ENCODE measurements around the gene KRT7.
A peak's percentile ranks its signal among the peaks of the same experiment; 100 is the strongest.

The KRT7 gene

DNA sequence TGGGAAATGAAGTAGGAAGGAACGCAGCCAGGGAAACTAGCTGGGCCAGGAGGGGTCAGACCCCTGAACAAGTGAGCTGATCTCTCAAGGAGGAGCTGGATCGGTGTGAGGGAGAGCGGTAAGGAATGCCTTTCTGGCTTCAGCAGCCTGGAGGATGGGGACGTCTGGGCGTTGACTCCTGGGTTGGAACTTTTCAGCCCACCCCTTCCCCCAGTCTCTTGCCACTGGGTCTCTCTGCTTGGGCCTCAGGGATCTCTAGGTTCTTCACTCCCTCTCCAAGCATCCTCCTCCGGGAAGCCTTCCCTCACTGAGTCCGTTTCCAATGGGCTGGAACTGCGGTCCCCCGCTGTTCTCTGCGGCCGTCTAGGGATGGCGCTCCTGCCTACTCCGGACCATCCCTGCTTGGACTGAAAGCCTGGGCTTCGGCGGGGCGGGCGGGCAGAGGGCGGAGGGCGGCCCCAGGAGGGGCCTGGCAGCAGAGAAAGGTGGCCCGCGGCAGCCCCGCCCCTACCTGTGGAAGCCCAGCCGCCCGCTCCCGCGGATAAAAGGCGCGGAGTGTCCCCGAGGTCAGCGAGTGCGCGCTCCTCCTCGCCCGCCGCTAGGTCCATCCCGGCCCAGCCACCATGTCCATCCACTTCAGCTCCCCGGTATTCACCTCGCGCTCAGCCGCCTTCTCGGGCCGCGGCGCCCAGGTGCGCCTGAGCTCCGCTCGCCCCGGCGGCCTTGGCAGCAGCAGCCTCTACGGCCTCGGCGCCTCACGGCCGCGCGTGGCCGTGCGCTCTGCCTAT is at the start of gene KRT7:
TSS of gene KRT7 (plus strand) at position 570 of the 788 bp plus-strand sequence. CDS start at position 624, 54 bp downstream.
- no peak for DNase-seq

- no peak for DNase-seq
Measured at GRCh38 chr12:52183544-52183910, 49.5 kb upstream of the KRT7 start.

DNA sequence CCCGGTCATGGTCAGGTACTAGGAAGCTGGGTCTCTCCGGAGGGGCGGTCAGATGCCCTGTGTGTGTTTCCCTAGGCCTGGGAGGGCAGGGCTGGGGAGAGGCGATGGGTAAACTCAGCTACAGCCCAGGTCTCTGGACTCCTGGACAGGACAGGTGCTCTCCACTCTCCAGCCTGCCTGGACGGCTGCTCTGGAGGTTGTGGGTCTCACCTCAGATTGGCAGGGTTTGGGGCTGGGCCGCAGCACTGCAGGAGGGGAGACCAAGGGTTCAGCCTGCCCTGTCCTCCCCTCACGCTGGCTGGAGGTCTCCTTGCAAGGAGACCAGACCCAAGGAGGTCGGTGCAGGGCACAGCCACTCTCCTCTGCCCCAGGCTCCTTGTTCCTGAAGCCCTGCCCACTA is 49.1 kb upstream of the KRT7 start:
- no peak for DNase-seq

DNA sequence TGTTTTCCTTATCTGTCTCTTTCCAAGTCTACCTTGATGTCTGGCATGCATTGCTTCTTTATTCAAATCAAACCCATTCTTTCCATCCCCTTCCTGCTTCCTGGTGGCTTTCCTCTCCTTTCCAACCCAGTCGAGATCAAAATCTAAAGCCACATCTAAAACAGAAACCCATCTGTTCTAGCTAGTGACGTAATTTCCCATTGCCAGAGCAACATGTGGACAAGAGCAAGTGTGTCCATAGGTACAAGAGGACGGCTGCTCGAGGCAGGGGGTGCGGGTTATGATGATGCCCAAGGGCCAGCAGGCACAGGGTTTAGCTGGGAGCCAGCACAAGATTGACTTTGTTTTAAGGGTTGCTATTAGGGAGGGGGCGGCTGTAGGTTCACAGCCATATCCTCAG is 48.2 kb upstream of the KRT7 start:
- DNase-seq, result no peak

DNA sequence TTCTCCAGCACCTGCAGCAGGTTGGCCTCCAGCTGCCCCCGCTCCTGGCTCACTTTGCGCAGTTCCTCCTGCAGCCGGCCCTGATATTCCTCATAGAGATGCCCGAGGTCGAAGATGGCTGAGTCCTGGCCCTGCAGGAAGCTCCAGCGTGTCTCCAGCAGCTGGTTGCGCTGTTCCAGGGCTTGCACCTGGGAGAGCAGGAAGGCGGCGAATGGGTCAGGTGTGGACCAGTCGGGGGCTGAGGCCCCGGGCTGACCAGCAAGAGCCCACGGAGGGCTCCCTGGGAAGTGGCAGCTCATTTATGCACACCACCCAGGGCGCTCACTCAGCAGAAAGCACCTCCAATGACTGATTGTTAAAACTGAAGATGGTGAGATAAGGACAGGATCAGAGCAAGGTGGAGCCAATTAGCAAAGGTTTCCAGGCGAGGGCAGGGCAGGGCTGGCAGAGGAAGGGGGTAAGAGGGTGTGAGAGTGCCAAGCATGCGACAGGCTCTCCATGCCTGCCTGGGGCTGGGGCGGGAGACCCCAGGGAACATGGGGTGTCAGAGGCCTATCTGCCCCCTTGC is 47.6 kb upstream of the KRT7 start:
- DNase-seq, result no peak

GRCh38 chr12:52186118-52186840 is 46.8 kb upstream of the KRT7 start:
- DNase-seq, result no peak

DNA sequence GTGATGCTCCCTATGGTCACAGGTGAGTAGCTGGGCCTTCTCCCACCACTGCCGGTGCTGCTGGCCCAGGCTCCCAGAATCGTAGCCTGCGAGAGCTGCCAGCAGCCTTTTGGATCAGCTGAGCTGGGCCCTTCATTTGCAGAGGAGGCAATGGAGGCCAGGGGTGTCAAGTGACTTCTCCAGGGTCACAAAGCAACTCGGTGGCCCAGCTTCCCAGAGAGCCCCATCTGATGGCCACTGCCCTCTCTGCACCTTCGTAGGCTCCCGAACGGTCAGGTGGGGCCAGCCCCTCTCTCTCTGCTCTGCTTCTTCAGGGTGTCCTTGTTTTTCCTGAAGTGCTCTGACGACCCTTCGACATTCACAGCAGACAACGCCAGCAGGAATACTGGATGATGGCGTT is 45.8 kb upstream of the KRT7 start:
- DNase-seq, result no peak

- DNase-seq, result no peak
Measured at GRCh38 chr12:52187640-52188039, 45.4 kb upstream of the KRT7 start.

DNA sequence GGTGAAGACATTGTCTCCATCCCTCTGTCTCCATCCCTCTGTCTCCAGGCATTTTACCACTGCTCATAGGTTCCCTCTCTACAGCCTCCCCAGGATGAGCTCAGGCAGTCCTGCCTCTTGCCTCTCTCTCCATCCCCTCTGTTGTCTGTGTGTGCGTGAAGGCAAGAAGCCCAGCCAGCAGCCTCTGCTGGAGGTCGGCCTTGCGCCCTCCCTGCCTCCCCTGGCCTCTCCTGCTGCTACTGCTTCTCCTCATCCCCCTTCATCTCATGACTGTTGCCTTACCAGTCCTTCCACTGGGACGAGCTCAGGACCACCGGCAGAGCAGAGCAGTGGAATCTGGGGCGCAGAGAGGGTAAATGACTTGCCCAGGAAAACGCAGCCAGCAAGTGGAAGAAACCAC is 44.4 kb upstream of the KRT7 start:
- DNase-seq, result no peak

DNA sequence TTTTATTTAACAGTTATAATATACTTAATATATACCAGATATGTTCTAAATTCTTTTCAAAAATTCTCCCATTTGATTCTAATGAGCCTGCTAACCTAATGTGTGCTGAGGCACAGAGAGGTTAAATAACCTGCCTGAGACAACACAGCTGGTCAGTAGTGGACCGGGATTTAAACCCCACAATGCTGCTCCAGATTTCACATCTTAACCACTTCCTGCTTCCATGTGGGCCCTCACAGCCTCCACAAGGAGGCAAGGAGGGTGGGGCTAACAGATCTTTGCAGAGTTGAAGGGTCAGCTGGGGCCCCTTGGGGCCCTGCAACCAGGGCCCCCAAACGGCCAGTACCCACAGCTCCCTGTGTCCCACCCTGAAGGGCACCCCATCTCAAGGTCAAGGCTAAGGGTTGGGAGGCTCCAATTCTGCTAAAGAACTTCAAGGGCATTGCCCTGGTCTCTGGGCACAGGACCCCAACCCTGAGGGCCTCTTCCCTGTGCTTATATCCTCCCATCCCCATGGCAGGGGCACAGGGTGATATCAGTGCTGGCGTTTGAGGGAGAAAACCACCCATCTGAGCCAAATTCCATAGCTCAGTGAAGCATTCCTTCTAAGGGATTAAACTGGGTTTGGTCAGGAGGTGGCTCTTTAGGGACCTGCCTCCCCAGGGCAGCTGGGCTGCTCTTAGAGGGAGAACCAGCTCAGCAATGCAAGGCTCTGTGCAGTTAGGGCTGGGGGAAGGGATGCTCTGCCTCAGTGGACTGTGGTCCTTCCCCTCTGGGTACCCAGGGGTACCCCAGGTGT is 43.5 kb upstream of the KRT7 start:
- DNase-seq, result no peak

GRCh38 chr12:52190860-52191729 is 41.9 kb upstream of the KRT7 start:
- no peak for DNase-seq

DNA sequence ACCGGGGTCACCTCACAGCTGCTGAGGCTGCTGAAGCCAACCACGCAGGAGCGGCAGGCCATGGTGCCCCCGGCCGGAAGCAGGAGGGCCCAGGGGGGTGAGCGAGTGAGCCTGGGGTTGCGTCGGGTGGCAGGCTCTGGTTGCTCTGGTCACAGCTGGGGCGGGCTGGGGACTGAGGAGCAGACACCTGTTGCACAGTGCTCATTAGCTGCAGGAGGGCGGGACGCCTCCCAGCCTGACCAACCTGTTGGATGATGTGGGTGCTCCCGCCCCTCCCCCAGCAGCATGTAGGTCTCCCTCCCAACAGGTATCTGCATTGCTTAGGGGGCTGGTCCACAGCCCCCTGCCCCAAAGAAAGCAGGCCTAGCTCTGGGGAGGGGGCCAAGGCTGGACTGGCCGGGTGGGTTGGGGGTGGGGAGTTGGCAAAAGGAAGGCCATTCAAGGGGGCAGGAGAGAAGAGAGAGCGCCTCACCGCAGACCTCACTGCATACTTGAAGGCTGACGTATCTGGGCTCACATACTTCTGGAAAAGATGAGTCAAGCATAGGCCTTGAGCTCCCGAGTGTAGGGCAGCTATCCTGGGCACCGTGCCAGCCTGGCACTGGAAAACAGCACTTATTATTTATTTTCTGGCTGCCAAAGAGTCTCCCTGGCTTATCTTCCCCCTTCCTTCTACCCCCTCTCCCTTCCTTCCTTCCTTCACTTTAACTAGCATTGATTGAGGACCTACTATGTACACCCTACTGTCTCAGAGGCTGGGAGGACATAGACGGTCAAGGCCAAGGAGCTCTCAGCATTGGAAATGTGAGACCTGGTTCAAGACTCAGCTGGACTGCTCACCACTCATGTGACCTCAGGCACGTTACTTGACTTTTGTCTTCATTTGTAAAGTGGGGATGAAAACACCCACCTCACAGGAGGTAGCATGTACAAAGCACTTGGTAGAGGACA is 40.9 kb upstream of the KRT7 start, which contains the start of gene KRT80:
TSS of gene KRT80 (minus strand) at position 174 of the 951 bp plus-strand sequence. CDS start at position 62, 112 bp downstream.
- DNase-seq, result peak; percentile 29

- DNase-seq, result no peak
Measured at GRCh38 chr12:52193532-52193931, 39.5 kb upstream of the KRT7 start.

- DNase-seq, result no peak
Measured at GRCh38 chr12:52193991-52194390, 39.1 kb upstream of the KRT7 start.

DNA sequence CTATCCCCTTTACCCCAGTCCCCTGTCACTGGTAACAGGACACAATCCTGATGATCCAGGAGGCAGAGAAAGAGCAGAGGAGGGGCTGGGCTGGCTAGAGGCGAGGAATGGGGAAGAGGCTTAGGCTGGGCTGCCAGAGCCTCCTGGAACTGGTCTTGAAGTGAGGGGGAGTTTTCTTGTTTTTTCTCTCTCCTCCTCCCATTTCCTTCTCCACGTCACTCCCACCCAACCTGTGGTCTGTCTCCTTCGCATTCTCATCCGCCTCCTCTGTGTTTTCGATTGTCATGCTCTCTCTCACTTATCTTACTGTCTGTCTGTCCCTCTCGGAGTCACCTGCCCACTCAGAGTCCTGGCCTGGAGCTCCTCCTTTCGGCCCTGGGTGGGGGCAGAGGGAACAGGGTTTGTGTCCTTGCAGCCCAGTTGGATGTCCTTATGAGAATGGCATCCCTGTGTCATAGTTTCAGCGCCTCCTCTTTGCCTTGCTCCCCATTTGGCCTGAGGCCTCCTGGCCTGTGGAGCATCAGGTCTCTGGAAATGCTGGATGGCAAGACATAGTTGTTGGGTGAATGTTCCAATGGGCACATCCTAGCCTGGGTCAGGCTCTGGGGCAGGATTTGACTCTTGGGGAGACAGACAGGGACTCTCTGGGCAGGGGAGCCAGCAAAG is 37.8 kb upstream of the KRT7 start:
- no peak for DNase-seq

GRCh38 chr12:52197371-52198231 is 35.4 kb upstream of the KRT7 start:
- no peak for DNase-seq

- DNase-seq, result no peak
Measured at GRCh38 chr12:52198454-52199215, 34.4 kb upstream of the KRT7 start.

DNA sequence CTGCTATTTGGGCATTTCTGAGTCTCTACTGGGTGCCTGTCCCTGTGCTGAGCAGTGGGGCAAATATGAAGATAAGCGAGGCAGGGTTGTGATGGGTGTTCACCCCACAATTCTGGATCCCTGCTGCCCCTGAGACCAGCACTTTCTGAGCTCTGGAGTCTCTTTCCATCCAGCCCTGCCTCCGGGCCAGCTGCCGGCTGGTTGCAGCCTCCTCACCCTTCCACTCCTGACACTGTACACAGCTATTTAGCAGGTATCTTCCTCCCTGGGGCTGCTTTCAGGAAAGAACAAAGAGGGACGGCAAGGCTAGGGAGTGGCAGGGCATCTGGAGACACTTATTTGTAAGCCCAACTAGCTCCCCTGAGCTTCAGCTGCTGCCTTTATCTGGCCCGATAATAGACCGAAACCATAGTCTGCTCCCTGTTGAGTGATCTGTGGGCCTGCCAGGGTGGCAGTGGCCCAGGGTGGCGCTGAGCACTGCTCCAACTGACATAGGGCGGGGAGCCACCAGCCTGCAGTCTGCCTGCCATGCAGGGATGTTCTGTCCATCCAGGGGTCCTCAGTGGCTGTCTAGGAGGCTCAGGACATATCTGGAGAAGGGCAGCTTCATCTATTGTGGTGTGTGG is 33.6 kb upstream of the KRT7 start:
- DNase-seq, result no peak

Measured in NCI-H1092 (cell line).